ENCODE results near the gene NTM.

DNA sequence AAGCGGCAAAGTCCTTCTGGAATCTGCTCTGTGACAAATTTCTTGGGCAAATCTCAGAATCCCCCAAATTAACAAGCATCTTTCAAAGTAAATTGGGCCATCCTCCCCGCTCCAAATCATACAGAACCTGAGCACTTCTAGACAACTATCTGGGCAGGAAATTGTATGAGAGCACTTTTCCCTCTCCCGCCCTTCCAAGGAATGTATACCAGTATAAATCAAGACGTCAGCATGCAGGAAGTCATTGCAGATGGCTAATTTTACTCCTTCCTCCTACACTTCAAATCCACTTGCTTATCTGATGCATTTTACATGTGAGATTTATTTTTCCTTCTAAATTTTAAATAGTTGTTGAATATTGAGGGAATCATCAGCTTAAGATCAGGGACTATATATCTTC is 52.1 kb downstream of the NTM start:
- no peak for TF ChIP-seq CTCF (IDR thresholded peaks at IDR 0.05)
- no peak for TF ChIP-seq ZFX (IDR thresholded peaks at IDR 0.05; ENCODE audit: borderline replicate concordance)
